ENCODE measurements around the gene IZUMO4.

Gene IZUMO4

DNA sequence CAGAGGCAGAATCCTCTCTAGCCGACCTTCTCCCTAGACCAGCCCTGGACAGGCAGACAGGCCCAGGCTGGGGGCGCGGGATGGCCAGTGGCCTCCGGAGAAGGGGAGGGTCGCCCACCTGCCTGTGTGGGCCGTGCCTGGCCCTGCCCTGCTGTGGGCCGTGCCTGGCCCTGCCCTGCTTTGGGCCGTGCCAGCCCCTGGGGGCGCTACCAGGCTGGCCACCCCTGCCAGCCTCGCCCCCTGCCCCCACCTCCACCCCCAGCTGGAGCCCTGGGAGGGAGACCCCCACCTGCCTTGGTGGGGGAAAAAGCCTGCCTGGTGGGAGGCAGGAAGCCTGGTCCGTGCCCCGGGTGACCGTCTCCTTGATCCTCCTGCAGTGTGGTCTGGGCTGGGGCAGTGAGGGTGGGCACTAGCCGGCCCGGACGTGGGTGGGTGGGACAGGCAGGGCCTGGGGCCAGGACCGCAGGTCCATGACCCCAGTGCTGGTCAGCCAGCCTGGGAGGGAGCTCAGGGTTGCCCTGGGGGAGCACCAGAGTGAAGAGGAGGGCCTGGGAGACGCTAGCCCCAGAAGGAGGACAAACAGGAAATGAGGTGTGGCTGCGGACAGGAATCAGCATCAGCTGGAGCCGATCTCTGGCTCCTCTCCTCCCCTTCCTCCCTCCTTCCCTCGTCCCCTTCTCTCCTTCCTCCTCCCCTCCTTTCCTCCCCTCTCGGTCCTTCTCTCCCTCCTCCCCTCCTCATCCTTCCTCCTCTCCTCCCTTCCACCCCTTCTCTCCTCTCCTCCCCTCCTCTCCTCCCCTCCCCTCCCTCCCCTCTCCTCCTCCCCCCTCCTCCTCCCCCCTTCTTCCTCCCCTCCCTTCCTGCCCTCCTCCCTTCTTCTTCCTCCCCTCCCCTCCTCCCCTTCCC lies 40.5 kb upstream of the IZUMO4 start:
- DNase-seq (ENCODE audit: extremely low read depth, low read depth), result peak; percentile 82
- TF ChIP-seq, protein P1, sequence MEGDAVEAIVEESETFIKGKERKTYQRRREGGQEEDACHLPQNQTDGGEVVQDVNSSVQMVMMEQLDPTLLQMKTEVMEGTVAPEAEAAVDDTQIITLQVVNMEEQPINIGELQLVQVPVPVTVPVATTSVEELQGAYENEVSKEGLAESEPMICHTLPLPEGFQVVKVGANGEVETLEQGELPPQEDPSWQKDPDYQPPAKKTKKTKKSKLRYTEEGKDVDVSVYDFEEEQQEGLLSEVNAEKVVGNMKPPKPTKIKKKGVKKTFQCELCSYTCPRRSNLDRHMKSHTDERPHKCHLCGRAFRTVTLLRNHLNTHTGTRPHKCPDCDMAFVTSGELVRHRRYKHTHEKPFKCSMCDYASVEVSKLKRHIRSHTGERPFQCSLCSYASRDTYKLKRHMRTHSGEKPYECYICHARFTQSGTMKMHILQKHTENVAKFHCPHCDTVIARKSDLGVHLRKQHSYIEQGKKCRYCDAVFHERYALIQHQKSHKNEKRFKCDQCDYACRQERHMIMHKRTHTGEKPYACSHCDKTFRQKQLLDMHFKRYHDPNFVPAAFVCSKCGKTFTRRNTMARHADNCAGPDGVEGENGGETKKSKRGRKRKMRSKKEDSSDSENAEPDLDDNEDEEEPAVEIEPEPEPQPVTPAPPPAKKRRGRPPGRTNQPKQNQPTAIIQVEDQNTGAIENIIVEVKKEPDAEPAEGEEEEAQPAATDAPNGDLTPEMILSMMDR (IDR thresholded peaks at IDR 0.05; ENCODE audit: low read depth, low read length), result no peak

DNA sequence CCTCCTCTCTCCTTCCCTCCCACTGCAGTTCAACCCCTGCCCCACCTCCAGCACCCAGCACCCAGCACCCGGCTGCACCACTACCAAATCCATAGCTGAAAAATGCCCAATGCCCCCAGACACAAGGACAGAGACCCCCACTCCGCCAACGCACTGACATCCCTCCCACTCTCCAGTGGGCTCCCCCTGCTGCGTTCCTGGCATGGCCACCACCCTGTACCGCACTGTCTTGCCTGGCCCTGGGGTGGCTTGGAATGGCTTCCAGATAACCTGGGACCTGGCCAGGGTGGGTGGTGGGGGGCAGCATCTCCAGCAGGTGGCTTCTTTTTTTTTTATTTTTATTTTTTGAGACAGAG lies 39.9 kb upstream of the IZUMO4 start:
- TF ChIP-seq, protein P1 (IDR thresholded peaks at IDR 0.05; ENCODE audit: low read depth, low read length), result no peak
- no peak for DNase-seq (ENCODE audit: extremely low read depth, low read depth)

DNA sequence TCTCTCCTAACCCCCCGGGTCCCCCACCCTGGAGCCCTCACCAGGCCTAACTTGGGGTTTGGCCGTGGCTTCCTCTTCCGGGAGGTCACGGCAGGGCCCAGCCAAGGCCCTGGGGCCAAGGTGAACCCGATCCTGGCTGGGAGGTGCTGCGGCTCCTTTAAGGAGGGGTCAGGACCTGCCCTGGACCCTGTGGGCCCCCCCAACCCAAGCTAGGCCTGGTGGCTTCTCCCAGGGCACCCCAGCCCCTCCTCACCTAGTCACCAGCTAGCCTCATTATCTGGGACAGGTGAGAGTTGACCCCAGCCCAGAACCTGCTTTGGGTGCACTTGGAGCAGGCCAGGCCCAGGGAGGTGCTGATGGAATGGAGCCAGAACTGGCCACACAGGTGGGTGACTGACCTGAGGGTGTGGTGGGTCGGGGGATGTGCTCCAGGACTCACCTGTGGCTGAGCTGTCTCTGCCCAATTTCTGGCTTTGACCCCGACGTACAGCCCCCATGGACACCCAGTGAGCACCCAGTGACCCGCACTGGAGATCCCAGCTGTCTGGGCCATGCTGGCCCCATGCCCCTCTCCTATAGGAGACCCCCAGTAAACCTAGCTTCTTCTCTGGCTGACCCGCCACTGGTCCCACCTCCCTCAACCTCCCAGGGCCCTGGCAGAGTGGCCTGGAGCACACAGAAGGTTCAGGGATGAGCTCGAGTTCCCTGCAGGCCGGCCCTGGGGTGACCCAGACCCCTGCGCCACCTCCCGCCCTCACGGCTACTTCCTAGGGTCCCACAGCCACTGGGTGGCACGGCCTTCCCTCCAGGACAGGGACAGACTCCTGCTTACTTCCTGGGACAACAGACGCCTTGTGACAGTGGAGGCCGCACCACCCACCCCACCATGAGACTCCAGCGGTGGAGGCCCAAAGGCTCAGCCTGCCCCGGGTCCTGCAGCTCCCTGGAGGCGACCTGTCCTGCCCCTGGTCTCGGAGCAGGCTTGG lies 38.9 kb upstream of the IZUMO4 start:
- no peak for DNase-seq (ENCODE audit: extremely low read depth, low read depth)
- TF ChIP-seq, protein P1 (IDR thresholded peaks at IDR 0.05; ENCODE audit: low read depth, low read length), result no peak

DNA sequence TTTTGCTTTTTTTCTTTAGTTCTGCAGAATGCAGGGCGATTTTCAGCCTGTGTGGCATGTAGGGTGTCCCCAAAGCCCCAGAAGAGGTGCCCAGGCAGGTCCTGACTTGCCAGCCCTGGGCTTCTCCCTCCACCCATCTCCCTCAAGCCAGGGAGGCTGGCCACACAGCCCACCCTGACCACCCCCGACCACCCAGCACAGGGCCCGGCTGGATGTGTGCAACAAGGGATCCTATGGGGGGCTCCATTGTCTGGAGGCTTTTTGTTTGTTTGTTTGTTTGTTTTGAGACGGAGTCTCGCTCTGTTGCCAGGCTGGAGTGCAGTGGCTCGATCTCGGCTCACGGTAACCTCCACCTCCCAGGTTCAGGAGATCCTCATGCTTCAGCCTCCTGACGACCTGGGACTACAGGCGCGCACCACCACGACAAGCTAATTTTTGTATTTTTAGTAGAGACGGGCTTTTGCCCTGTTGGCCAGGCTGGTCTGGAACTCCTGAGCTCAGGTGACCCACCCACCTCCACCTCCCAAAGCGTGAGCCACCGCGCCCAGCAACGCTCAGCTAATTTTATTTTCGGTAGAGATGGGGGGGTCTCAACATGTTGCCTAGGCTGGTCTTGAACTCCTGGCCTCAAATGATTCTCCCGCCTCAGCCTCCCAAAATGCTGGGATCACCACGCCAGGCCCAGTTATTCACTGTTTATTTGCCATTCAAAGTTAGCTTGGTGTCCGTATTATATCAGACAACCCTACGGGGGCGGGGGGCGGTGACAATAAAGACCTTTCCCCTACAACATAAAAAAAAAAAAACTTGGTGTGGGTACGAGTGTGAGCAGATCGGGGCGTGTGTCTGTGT lies 37.9 kb upstream of the IZUMO4 start:
- no peak for DNase-seq (ENCODE audit: extremely low read depth, low read depth)
- TF ChIP-seq, protein P1 (IDR thresholded peaks at IDR 0.05; ENCODE audit: low read depth, low read length), result no peak

DNA sequence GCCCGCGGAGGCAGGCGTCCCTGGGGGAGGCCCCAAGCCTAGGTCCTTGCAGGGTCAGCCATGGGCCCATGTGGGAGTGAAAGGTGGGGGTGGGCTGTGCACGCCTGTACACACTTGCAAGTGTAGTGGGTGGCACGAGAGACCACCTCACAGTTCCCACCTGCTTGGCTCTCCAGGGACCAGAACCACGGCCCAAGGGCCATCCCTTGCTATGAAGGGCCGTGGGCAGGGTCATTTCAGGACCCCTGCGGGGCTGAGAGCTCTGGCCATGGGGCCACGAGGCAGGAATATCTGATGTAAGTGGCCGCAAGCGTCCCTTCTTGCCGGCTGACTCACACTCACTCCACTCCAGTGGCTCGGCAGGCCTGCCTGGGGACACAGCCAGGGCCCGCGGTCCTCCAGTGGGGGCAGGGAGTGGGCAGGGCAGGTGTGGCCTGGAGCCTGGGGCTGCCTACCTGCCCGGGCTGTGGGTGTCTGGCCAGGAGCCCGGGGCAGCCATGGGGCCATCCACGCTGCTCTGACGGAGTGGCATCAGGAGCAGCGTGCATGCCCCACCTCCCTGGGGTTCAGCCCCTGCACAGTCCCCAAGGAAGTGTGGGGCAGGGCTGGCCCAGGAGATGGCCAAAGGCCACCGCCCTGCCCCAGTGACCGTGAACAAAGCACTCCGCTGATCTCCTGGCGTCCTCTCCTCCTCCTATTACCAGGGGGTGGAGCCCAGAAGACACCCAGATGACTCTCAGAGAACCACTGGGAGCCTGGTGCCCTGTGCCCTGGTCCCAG lies 37.1 kb upstream of the IZUMO4 start:
- DNase-seq (ENCODE audit: extremely low read depth, low read depth), result peak; percentile 77

More for the DNA sequence above, 37.1 kb upstream of the IZUMO4 start:
- TF ChIP-seq, protein P1 (IDR thresholded peaks at IDR 0.05; ENCODE audit: low read depth, low read length), result no peak
